ENCODE results near the gene HECW1.

The HECW1 gene

GRCh38 chr7:43387932-43388331 is 275.5 kb downstream of the HECW1 start:
- ATAC-seq = no peak
- H3K9me3 Mint-ChIP-seq = peaks cover 3% of the 10 kb centered on the region
- no peaks in the 10 kb centered on the region for H3K4me1 Mint-ChIP-seq
- H3K27ac Mint-ChIP-seq = no peak overlapping the region
- H3K27me3 Mint-ChIP-seq = peaks cover 8% of the 10 kb centered on the region
- H3K4me3 Mint-ChIP-seq = no peak overlapping the region
- no peaks in the 10 kb centered on the region for H3K36me3 Mint-ChIP-seq

- H3K27ac Mint-ChIP-seq = no peak overlapping the region
These were observed 278.1 kb downstream of the HECW1 start for GRCh38 chr7:43390576-43390975.

GRCh38 chr7:43391518-43391917 is 279.1 kb downstream of the HECW1 start:
- Mint-ChIP-seq H3K27ac (no peak overlapping the region), H3K36me3 (no peaks in the 10 kb centered on the region), H3K9me3 (no peaks in the 10 kb centered on the region), H3K27me3 (peaks cover 19% of the 10 kb centered on the region), H3K4me3 (no peak overlapping the region), H3K4me1 (no peaks in the 10 kb centered on the region)
- ATAC-seq = no peak

More at GRCh38 chr7:43390576-43390975, 278.1 kb downstream of the HECW1 start:
- Mint-ChIP-seq H3K9me3 (peaks cover 3% of the 10 kb centered on the region), H3K4me3 (no peak overlapping the region), H3K4me1 (no peaks in the 10 kb centered on the region), H3K27me3 (peaks cover 19% of the 10 kb centered on the region), H3K36me3 (no peaks in the 10 kb centered on the region)
- ATAC-seq = no peak

GRCh38 chr7:43392638-43393330 is 280.3 kb downstream of the HECW1 start:
- Mint-ChIP-seq H3K4me1 (no peaks in the 10 kb centered on the region), H3K4me3 (no peak overlapping the region), H3K27ac (no peak overlapping the region), H3K9me3 (no peaks in the 10 kb centered on the region), H3K36me3 (no peaks in the 10 kb centered on the region), H3K27me3 (peaks cover 24% of the 10 kb centered on the region)
- ATAC-seq = no peak

- H3K4me3 Mint-ChIP-seq = no peak overlapping the region
- H3K4me1 Mint-ChIP-seq = no peaks in the 10 kb centered on the region
- peaks cover 37% of the 10 kb centered on the region for H3K27me3 Mint-ChIP-seq
- H3K27ac Mint-ChIP-seq = no peak overlapping the region
- ATAC-seq = no peak
- H3K9me3 Mint-ChIP-seq = no peaks in the 10 kb centered on the region
- no peaks in the 10 kb centered on the region for H3K36me3 Mint-ChIP-seq
These were observed 282.1 kb downstream of the HECW1 start for GRCh38 chr7:43394441-43395130.

GRCh38 chr7:43395351-43395750 is 282.9 kb downstream of the HECW1 start:
- no peaks in the 10 kb centered on the region for H3K4me1 Mint-ChIP-seq
- no peak overlapping the region for H3K27ac Mint-ChIP-seq
- H3K4me3 Mint-ChIP-seq = no peak overlapping the region
- H3K9me3 Mint-ChIP-seq = no peaks in the 10 kb centered on the region
- H3K36me3 Mint-ChIP-seq = no peaks in the 10 kb centered on the region
- no peak for ATAC-seq
- peaks cover 45% of the 10 kb centered on the region for H3K27me3 Mint-ChIP-seq

- peaks cover 3% of the 10 kb centered on the region for H3K9me3 Mint-ChIP-seq
- peaks cover 54% of the 10 kb centered on the region for H3K27me3 Mint-ChIP-seq
- H3K27ac Mint-ChIP-seq = no peak overlapping the region
- no peak for ATAC-seq
- H3K4me3 Mint-ChIP-seq = no peak overlapping the region
- no peaks in the 10 kb centered on the region for H3K4me1 Mint-ChIP-seq
- no peaks in the 10 kb centered on the region for H3K36me3 Mint-ChIP-seq
These were observed 283.8 kb downstream of the HECW1 start for GRCh38 chr7:43396187-43396740.

GRCh38 chr7:43398831-43399230 is 286.4 kb downstream of the HECW1 start:
- Mint-ChIP-seq H3K9me3 (peaks cover 3% of the 10 kb centered on the region), H3K27ac (no peak overlapping the region), H3K27me3 (peaks cover 63% of the 10 kb centered on the region), H3K4me3 (no peak overlapping the region), H3K36me3 (no peaks in the 10 kb centered on the region), H3K4me1 (no peaks in the 10 kb centered on the region)
- ATAC-seq = no peak

- Mint-ChIP-seq H3K9me3 (peaks cover under 1% of the 10 kb centered on the region), H3K4me3 (no peak overlapping the region), H3K36me3 (no peaks in the 10 kb centered on the region), H3K27ac (no peak overlapping the region), H3K4me1 (no peaks in the 10 kb centered on the region), H3K27me3 (peaks cover 22% of the 10 kb centered on the region)
- no peak for ATAC-seq
These were observed 293.5 kb downstream of the HECW1 start for GRCh38 chr7:43405948-43406347.

GRCh38 chr7:43406961-43407360 is 294.5 kb downstream of the HECW1 start:
- Mint-ChIP-seq H3K27me3 (peaks cover 11% of the 10 kb centered on the region), H3K4me3 (no peak overlapping the region), H3K9me3 (no peaks in the 10 kb centered on the region), H3K36me3 (no peaks in the 10 kb centered on the region), H3K27ac (no peak overlapping the region), H3K4me1 (no peaks in the 10 kb centered on the region)
- ATAC-seq = no peak

GRCh38 chr7:43408981-43409380 is 296.5 kb downstream of the HECW1 start:
- Mint-ChIP-seq H3K27me3 (peaks cover 9% of the 10 kb centered on the region), H3K9me3 (no peaks in the 10 kb centered on the region)

GRCh38 chr7:43417455-43417854 is 305.0 kb downstream of the HECW1 start:
- no peak for ATAC-seq
- peaks cover 21% of the 10 kb centered on the region for H3K27me3 Mint-ChIP-seq
- no peaks in the 10 kb centered on the region for H3K4me1 Mint-ChIP-seq
- no peaks in the 10 kb centered on the region for H3K36me3 Mint-ChIP-seq
- no peak overlapping the region for H3K27ac Mint-ChIP-seq
- no peak overlapping the region for H3K4me3 Mint-ChIP-seq
- H3K9me3 Mint-ChIP-seq = no peaks in the 10 kb centered on the region

More at GRCh38 chr7:43408981-43409380, 296.5 kb downstream of the HECW1 start:
- H3K4me3 Mint-ChIP-seq = no peak overlapping the region
- H3K27ac Mint-ChIP-seq = no peak overlapping the region
- H3K36me3 Mint-ChIP-seq = no peaks in the 10 kb centered on the region
- no peaks in the 10 kb centered on the region for H3K4me1 Mint-ChIP-seq
- no peak for ATAC-seq

GRCh38 chr7:43430411-43430810 is 318.0 kb downstream of the HECW1 start:
- no peak overlapping the region for H3K4me3 Mint-ChIP-seq
- no peak overlapping the region for H3K27ac Mint-ChIP-seq
- H3K4me1 Mint-ChIP-seq = no peaks in the 10 kb centered on the region
- H3K36me3 Mint-ChIP-seq = no peaks in the 10 kb centered on the region
- no peaks in the 10 kb centered on the region for H3K27me3 Mint-ChIP-seq
- ATAC-seq = no peak
- H3K9me3 Mint-ChIP-seq = peaks cover 4% of the 10 kb centered on the region

- Mint-ChIP-seq H3K36me3 (no peaks in the 10 kb centered on the region), H3K9me3 (peaks cover 4% of the 10 kb centered on the region), H3K27me3 (no peaks in the 10 kb centered on the region), H3K4me3 (no peak overlapping the region), H3K27ac (no peak overlapping the region), H3K4me1 (no peaks in the 10 kb centered on the region)
- no peak for ATAC-seq
These were observed 318.7 kb downstream of the HECW1 start for GRCh38 chr7:43431020-43431595.

- Mint-ChIP-seq H3K36me3 (no peaks in the 10 kb centered on the region), H3K9me3 (no peaks in the 10 kb centered on the region)
These were observed 321.2 kb downstream of the HECW1 start for GRCh38 chr7:43433639-43434038.

More at GRCh38 chr7:43433639-43434038, 321.2 kb downstream of the HECW1 start:
- no peak for ATAC-seq
- no peak overlapping the region for H3K27ac Mint-ChIP-seq
- H3K4me1 Mint-ChIP-seq = no peaks in the 10 kb centered on the region
- H3K4me3 Mint-ChIP-seq = no peak overlapping the region
- no peaks in the 10 kb centered on the region for H3K27me3 Mint-ChIP-seq
